Measurements from ENCODE around the gene MAP3K5.

MAP3K5 gene

DNA sequence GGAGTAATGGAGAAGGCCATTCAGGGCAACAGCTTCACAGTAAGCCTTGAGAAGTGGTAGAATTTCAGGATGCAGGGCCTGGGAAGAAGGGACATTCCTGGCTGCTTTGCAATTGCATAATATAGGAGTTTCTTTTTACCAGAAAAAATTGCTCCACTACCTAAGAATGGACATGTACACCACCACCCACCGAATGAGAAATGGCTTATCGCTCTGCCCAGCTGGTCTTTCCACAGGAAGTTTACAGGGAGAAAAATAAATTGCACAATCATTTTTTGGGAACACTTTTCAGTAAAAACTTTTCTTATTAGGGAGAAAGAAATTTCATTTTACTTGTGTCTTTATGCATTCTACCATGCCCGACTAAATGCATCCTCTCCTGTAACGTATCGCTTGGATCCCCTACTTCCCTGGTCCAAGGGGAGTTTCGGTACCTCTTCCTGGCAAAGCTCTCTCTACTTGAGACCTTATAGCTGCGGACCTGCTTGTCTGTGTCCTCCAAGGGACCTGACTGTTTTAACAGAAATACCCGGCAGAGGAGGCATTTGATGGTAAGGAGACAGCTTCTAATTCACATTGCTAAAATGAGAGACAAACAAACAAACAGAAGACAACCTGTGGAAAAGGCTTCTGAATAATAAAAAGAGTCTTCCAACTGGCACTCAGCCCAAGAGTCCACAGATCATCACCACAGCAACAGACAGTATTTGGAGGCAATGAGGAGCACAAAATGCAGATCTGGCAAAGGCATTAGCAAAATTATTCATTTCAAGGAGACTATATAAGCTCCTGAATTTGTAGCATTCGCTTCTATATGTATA, 54.2 kb downstream of the MAP3K5 start:
- no peaks in the 10 kb centered on the region for H3K9me3 ChIP-seq (ENCODE audit: control insufficient read depth, low read length)
- H3K4me1 ChIP-seq (ENCODE audit: control insufficient read depth, insufficient read depth, low read length), result no peaks in the 10 kb centered on the region
- H3K36me3 ChIP-seq (ENCODE audit: control insufficient read depth, insufficient read depth, low read length), result no peaks in the 10 kb centered on the region
- H3K4me3 ChIP-seq (ENCODE audit: low read length), result no peak overlapping the region
- no peaks in the 10 kb centered on the region for H3K27me3 ChIP-seq (ENCODE audit: control insufficient read depth, insufficient read depth, low read length)
- no peak overlapping the region for H3K9ac ChIP-seq (ENCODE audit: low read length)

DNA sequence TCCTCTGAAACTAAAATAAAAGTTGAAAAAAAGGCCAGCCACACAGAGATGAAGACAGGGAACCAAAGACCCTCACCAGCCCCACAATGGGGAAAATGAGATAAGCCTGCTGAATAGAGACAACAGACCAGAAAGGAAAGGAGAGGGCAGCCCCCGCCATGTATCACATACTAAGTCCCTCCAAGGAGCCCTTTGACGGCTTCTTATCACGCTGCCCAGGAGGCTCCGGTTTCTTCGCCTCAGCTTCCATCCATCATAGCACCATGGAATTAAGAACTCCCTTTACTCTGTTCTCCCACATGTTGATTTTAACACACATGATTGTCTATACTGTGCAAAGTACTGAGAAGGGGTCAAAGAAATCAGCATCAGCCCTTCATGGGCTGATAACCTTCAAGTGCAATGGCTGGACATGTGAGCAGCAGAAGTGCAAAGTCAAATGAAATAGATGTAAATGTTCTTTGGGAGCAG, 54.9 kb downstream of the MAP3K5 start:
- H3K4me1 ChIP-seq (ENCODE audit: control insufficient read depth, insufficient read depth, low read length), result no peaks in the 10 kb centered on the region
- H3K4me3 ChIP-seq (ENCODE audit: low read length), result no peak overlapping the region

DNA sequence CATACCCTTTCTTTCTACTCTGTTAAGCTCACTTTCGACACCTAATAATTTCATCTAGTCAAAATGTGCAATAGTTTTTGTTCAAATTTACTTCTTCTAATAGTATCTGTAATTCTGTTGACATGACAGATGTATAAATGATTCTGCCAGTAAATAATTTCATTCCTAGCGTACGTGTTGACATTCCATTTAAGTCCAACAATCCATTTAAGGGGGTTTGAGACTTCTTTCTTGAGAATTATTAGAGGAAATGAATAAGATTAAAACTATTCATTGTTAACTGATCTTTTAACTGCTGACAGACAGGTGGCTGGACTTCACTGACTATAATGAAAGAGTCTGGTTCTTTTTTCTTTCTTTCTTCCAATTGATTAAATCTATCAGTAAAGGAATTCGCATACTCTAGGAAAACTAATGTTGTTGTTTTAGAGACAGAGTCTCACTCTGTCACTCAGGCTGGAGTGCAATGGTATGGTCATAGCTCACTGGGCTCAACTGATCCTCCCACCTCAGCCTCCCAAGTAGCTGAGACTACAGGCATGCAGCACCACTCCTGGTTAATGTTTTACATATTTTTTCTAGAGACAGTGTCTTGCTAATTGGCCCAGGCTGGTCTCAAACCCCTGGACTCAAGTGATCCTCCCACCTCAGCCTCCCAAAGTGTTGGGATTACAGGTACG, 55.9 kb downstream of the MAP3K5 start:
- no peak overlapping the region for H3K4me3 ChIP-seq (ENCODE audit: low read length)
- no peaks in the 10 kb centered on the region for H3K36me3 ChIP-seq (ENCODE audit: control insufficient read depth, insufficient read depth, low read length)
- no peaks in the 10 kb centered on the region for H3K9me3 ChIP-seq (ENCODE audit: control insufficient read depth, low read length)
- no peaks in the 10 kb centered on the region for H3K27me3 ChIP-seq (ENCODE audit: control insufficient read depth, insufficient read depth, low read length)
- no peaks in the 10 kb centered on the region for H3K4me1 ChIP-seq (ENCODE audit: control insufficient read depth, insufficient read depth, low read length)
- H3K9ac ChIP-seq (ENCODE audit: low read length), result no peak overlapping the region

More for the DNA sequence above, 54.9 kb downstream of the MAP3K5 start:
- no peaks in the 10 kb centered on the region for H3K27me3 ChIP-seq (ENCODE audit: control insufficient read depth, insufficient read depth, low read length)
- no peaks in the 10 kb centered on the region for H3K9me3 ChIP-seq (ENCODE audit: control insufficient read depth, low read length)
- H3K9ac ChIP-seq (ENCODE audit: low read length), result no peak overlapping the region
- H3K36me3 ChIP-seq (ENCODE audit: control insufficient read depth, insufficient read depth, low read length), result no peaks in the 10 kb centered on the region

DNA sequence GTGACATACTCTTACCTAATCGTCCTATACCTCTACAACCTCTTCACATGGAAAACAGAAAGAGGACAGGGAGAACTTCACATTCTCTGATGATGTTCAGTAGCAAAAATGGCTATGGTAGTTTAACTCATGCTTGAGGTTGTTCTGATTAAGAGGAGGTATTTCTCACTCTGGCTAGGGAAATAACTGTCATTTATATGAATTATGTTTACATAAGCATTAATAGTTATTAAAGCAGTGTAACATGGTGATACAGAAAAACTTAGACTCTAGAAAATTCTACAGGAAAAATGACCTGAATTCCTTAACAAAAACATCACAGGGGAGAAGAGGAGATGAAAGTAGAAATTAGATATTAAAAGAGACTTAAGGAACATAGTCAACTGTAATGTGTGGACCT, 57.3 kb downstream of the MAP3K5 start:
- Histone ChIP-seq H3K9me3 (ENCODE audit: control insufficient read depth, low read length) (no peaks in the 10 kb centered on the region), H3K4me1 (ENCODE audit: control insufficient read depth, insufficient read depth, low read length) (no peaks in the 10 kb centered on the region), H3K36me3 (ENCODE audit: control insufficient read depth, insufficient read depth, low read length) (no peaks in the 10 kb centered on the region), H3K4me3 (ENCODE audit: low read length) (no peak overlapping the region), H3K9ac (ENCODE audit: low read length) (no peak overlapping the region), H3K27me3 (ENCODE audit: control insufficient read depth, insufficient read depth, low read length) (no peaks in the 10 kb centered on the region)

DNA sequence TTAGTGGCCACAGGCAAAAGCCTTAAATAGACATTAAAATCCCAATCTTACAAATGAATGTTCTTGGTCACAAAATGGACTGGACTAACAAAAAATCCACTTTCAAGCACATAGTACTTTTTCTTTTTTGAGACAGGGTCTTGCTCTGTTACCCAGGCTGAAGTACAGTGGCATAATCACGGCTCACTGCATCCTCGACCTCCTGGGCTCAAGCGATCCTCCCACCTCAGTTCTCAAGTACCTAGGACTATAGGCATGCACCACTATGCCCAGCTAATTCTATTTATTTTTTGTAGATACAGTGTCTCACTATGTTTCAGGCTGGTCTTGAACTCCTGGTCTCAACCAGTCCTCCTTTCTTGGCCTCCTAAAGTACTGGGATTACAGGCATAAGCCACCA, 59.4 kb downstream of the MAP3K5 start:
- Histone ChIP-seq H3K27me3 (ENCODE audit: control insufficient read depth, insufficient read depth, low read length) (no peaks in the 10 kb centered on the region), H3K36me3 (ENCODE audit: control insufficient read depth, insufficient read depth, low read length) (no peaks in the 10 kb centered on the region), H3K9me3 (ENCODE audit: control insufficient read depth, low read length) (no peaks in the 10 kb centered on the region), H3K4me3 (ENCODE audit: low read length) (no peak overlapping the region), H3K9ac (ENCODE audit: low read length) (no peak overlapping the region), H3K4me1 (ENCODE audit: control insufficient read depth, insufficient read depth, low read length) (no peaks in the 10 kb centered on the region)

DNA sequence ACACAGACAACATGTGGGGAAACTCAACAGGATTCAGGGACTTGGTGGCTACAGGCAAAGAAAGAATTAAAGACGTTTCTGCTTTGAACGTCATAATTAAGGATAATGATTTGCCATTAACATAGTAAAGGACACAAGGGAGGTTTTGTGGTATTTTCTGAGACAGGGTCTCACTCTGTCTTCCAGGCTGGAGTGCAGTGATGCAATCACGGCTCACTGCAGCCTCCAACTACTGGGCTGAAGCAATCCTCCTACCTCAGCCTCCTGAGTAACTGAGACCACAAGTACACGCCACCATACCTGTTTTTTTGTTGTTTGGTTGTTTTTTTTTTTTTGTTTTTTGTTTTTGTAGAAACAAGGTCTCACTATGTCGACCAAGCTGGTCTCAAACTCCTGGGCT, 62.4 kb downstream of the MAP3K5 start:
- H3K4me3 ChIP-seq (ENCODE audit: low read length), result no peak overlapping the region
- no peaks in the 10 kb centered on the region for H3K27me3 ChIP-seq (ENCODE audit: control insufficient read depth, insufficient read depth, low read length)
- H3K36me3 ChIP-seq (ENCODE audit: control insufficient read depth, insufficient read depth, low read length), result no peaks in the 10 kb centered on the region
- H3K9me3 ChIP-seq (ENCODE audit: control insufficient read depth, low read length), result no peaks in the 10 kb centered on the region
- H3K4me1 ChIP-seq (ENCODE audit: control insufficient read depth, insufficient read depth, low read length), result no peaks in the 10 kb centered on the region
- H3K9ac ChIP-seq (ENCODE audit: low read length), result no peak overlapping the region

DNA sequence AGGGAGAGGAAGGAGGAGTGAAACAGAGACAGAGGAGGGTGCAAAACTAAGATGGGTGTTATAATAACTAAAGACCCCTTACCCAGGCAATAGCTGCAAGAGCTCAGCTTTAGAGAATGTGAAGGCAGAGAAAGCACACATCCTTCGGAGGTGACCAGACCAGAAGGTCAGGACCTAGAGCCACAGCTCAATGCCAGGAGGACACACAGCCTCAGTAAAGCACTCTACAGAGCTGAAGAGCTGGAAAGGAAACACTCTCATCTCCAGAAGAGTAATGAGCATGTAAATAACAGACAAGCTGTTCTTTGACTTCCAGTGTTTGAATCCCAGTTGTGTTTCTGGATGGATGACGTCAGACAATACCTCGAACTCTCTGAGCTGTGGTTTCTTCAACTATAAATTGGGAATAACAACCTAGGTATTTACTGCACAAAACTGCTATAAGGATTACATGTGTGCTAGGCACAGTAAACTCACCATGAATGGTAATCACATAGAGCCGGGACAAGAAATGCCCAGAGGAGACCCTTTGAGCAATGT, 63.2 kb downstream of the MAP3K5 start:
- Histone ChIP-seq H3K4me3 (ENCODE audit: low read length) (no peak overlapping the region), H3K4me1 (ENCODE audit: control insufficient read depth, insufficient read depth, low read length) (no peaks in the 10 kb centered on the region), H3K9me3 (ENCODE audit: control insufficient read depth, low read length) (no peaks in the 10 kb centered on the region), H3K9ac (ENCODE audit: low read length) (no peak overlapping the region), H3K36me3 (ENCODE audit: control insufficient read depth, insufficient read depth, low read length) (no peaks in the 10 kb centered on the region), H3K27me3 (ENCODE audit: control insufficient read depth, insufficient read depth, low read length) (no peaks in the 10 kb centered on the region)

DNA sequence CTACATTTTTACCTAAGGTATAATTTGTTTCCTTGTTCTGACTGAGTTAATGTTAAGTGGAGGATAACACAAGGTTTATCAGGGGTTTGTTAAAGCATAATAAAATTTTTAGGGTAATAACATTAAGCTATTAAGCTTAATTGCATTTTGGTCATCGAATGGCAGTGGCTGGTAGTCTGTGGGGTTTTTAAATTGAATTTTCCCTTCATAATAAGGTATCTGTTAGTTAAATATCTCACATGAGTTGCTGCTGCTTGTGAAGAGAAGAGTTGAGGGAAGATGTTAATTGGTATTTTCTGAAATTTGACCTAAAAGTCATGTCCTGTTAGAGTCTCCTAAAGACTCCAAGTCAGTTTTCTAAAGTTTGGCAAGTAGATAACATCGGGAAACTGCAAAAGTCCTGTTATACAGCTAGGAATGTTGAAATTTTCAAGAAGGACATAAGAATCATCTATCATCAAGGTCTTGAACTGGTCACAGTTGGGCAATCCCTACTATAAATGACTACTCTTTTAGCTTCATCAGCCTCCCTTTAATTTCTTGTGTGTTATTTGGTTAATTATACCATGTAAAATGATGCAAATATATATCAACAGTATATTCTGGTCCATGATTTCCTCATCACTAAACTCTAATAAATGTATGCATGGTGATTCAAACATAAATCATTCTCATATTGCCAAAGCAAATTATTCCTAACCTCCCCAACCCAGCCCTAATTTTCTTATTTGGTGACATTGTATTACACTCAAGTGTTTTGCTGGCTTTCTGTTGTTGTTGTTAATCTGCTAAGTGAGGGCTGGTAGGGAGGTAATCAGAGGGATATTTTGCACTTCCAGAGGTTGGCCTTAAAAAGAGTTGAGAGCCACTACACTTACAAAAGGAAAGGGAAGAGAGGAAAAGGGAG, 64.0 kb downstream of the MAP3K5 start:
- Histone ChIP-seq H3K27me3 (ENCODE audit: control insufficient read depth, insufficient read depth, low read length) (no peaks in the 10 kb centered on the region), H3K4me1 (ENCODE audit: control insufficient read depth, insufficient read depth, low read length) (no peaks in the 10 kb centered on the region), H3K9me3 (ENCODE audit: control insufficient read depth, low read length) (no peaks in the 10 kb centered on the region), H3K9ac (ENCODE audit: low read length) (no peak overlapping the region), H3K4me3 (ENCODE audit: low read length) (no peak overlapping the region), H3K36me3 (ENCODE audit: control insufficient read depth, insufficient read depth, low read length) (no peaks in the 10 kb centered on the region)

DNA sequence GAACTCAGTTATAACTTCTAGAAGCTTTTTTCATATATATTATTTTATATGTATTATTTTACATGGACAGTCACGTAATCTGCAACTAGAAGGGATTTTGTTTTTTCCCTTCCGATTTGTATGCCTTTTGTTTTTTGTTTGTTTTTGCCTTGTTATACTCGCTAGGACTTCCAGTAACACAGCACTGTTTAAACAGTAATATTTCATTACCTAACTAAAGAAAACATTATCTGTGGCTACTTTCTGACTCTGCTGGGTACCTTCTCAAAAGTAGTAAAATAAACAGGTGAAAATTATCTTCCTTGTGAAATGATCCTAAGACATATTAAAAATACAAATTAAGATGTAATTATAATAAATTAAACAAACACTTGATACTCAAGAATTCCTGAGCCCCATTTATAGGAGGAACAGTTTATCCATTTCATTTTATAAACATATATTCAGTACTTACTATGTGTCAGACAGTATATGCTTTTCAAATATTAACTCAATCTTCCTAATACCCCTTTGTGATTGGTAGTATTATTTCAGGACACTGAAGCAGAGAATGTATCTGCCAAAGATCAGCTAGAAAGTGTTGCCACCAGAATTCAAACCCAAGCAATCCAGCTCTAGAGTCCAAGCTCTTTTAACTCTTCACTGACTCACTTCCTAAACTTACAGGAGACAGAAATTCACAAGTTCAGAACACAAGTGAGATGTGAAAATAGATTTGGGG, 65.3 kb downstream of the MAP3K5 start:
- Histone ChIP-seq H3K9ac (ENCODE audit: low read length) (no peak overlapping the region), H3K27me3 (ENCODE audit: control insufficient read depth, insufficient read depth, low read length) (no peaks in the 10 kb centered on the region), H3K36me3 (ENCODE audit: control insufficient read depth, insufficient read depth, low read length) (no peaks in the 10 kb centered on the region), H3K4me1 (ENCODE audit: control insufficient read depth, insufficient read depth, low read length) (no peaks in the 10 kb centered on the region), H3K9me3 (ENCODE audit: control insufficient read depth, low read length) (no peaks in the 10 kb centered on the region), H3K4me3 (ENCODE audit: low read length) (no peak overlapping the region)

DNA sequence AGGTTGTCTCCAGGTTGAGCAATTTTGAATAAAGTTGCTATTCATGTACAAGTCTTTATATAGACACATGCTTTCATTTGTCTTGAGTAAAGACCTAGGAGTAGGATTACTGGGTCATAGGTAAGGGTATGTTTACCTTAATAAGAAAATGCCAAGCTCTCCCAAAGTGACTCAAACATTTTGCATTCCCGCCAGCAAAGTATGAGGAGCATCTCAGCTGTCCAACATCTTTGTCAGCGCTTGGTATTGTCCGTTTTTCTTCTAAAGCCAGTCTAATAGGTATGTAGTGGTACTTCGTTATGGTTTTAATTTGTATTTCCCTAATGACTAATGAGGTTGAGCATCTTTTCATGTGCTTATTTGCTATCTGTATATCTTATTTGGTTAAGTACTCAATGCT, 67.2 kb downstream of the MAP3K5 start:
- Histone ChIP-seq H3K4me1 (ENCODE audit: control insufficient read depth, insufficient read depth, low read length) (no peaks in the 10 kb centered on the region), H3K9ac (ENCODE audit: low read length) (no peak overlapping the region), H3K27me3 (ENCODE audit: control insufficient read depth, insufficient read depth, low read length) (no peaks in the 10 kb centered on the region), H3K4me3 (ENCODE audit: low read length) (no peak overlapping the region), H3K9me3 (ENCODE audit: control insufficient read depth, low read length) (no peaks in the 10 kb centered on the region), H3K36me3 (ENCODE audit: control insufficient read depth, insufficient read depth, low read length) (no peaks in the 10 kb centered on the region)

DNA sequence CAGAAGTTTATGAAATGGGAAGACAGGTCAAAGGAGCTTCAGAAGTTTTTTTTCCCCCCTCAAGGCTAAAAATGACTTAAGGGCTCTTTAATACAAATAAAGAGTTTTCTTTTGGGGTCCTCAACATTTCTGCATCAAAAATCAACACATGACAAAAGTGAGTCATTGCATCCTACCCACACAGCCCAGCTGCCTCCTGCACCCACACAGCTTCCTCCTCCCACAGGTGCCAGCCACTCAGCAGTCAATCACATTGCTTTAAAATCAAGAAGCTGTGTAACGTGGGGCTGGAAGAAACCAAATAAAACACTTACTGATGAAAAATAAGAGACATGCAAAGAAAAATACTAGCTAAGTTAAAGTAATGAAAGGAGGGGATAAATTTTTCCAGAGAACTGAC, 68.5 kb downstream of the MAP3K5 start:
- Histone ChIP-seq H3K4me1 (ENCODE audit: control insufficient read depth, insufficient read depth, low read length) (peaks cover under 1% of the 10 kb centered on the region), H3K9me3 (ENCODE audit: control insufficient read depth, low read length) (no peaks in the 10 kb centered on the region), H3K4me3 (ENCODE audit: low read length) (no peak overlapping the region), H3K36me3 (ENCODE audit: control insufficient read depth, insufficient read depth, low read length) (no peaks in the 10 kb centered on the region), H3K9ac (ENCODE audit: low read length) (no peak overlapping the region), H3K27me3 (ENCODE audit: control insufficient read depth, insufficient read depth, low read length) (no peaks in the 10 kb centered on the region)

Data from mucosa of stomach (tissue), 1 donor.